ENCODE data around the gene PTH1R. TPM values are rescaled to one million over a fixed set of nuclear protein-coding genes. Genes with fewer than 3 reads are reported as not detected.
A peak's percentile ranks its signal among the peaks of the same experiment; 100 is the strongest.

The PTH1R gene
- polyA plus RNA-seq, 4 donors = 0.67 to 45.8 (median 3.5) TPM

GRCh38 chr3:46887980-46888494, 10.5 kb downstream of the PTH1R start:
- H3K27me3 ChIP-seq (ENCODE audit: control insufficient read depth in 3 of 3, insufficient read depth in 3 of 3, low read length in 3 of 3) = peaks cover 3 to 51% (median 7%) of the 10 kb centered on the region in 3 donors
- no peak overlapping the region for H3K4me3 ChIP-seq (ENCODE audit: low read depth in 1 of 3, low read length in 3 of 3)
- no peaks in the 10 kb centered on the region for H3K9me3 ChIP-seq (ENCODE audit: control insufficient read depth in 2 of 2, insufficient read depth in 1 of 2, low read depth in 1 of 2, low read length in 1 of 2)
- 72 to 78% (median 73%) methylated on average over 7 of the region's 7 CpGs for WGBS, 3 donors
- FAIRE-seq (no peak), DNase-seq (no peak)
- peaks cover 0 to 25% (median 0%) of the 10 kb centered on the region in 3 donors for H3K4me1 ChIP-seq (ENCODE audit: control insufficient read depth in 3 of 3, insufficient read depth in 2 of 3, low read depth in 1 of 3, low read length in 2 of 3)
- H3K27ac ChIP-seq (ENCODE audit: low read depth in 1 of 3, low read length in 2 of 3) = no peak overlapping the region
- H3K36me3 ChIP-seq (ENCODE audit: control insufficient read depth in 3 of 3, insufficient read depth in 2 of 3, low read depth in 1 of 3, low read length in 3 of 3) = peaks cover 0 to 5% (median 0%) of the 10 kb centered on the region in 3 donors

- DNase-seq (no peak), FAIRE-seq (no peak)
- Histone ChIP-seq H3K9me3 (ENCODE audit: control insufficient read depth in 2 of 2, insufficient read depth in 1 of 2, low read depth in 1 of 2, low read length in 1 of 2) (no peaks in the 10 kb centered on the region), H3K4me1 (ENCODE audit: control insufficient read depth in 3 of 3, insufficient read depth in 2 of 3, low read depth in 1 of 3, low read length in 2 of 3) (peaks cover 0 to 23% (median 0%) of the 10 kb centered on the region in 3 donors), H3K27me3 (ENCODE audit: control insufficient read depth in 3 of 3, insufficient read depth in 3 of 3, low read length in 3 of 3) (peaks cover 0 to 54% (median 6%) of the 10 kb centered on the region in 3 donors), H3K4me3 (ENCODE audit: low read depth in 1 of 3, low read length in 3 of 3) (no peak overlapping the region), H3K27ac (ENCODE audit: low read depth in 1 of 3, low read length in 2 of 3) (no peak overlapping the region), H3K36me3 (ENCODE audit: control insufficient read depth in 3 of 3, insufficient read depth in 2 of 3, low read depth in 1 of 3, low read length in 3 of 3) (peaks cover 0 to 5% (median 0%) of the 10 kb centered on the region in 3 donors)
- WGBS, 3 donors = 77 to 89% (median 89%) methylated on average over 13 of the region's 13 CpGs
Observed at GRCh38 chr3:46888705-46889104, 11.2 kb downstream of the PTH1R start.

- no peaks in the 10 kb centered on the region for H3K9me3 ChIP-seq (ENCODE audit: control insufficient read depth in 2 of 2, insufficient read depth in 1 of 2, low read depth in 1 of 2, low read length in 1 of 2)
- DNase-seq (peak in 1 of 2 donors; percentile 33), FAIRE-seq (no peak)
- H3K27ac ChIP-seq (ENCODE audit: low read depth in 1 of 3, low read length in 2 of 3) = no peak overlapping the region
- no peak overlapping the region for H3K4me3 ChIP-seq (ENCODE audit: low read depth in 1 of 3, low read length in 3 of 3)
- H3K4me1 ChIP-seq (ENCODE audit: control insufficient read depth in 3 of 3, insufficient read depth in 2 of 3, low read depth in 1 of 3, low read length in 2 of 3) = peaks cover 0 to 20% (median 0%) of the 10 kb centered on the region in 3 donors
- H3K27me3 ChIP-seq (ENCODE audit: control insufficient read depth in 3 of 3, insufficient read depth in 3 of 3, low read length in 3 of 3) = peaks cover 0 to 49% (median 3%) of the 10 kb centered on the region in 3 donors
- WGBS, 3 donors = 41 to 62% (median 60%) methylated on average over 6 of the region's 6 CpGs
- peaks cover 0 to 5% (median 0%) of the 10 kb centered on the region in 3 donors for H3K36me3 ChIP-seq (ENCODE audit: control insufficient read depth in 3 of 3, insufficient read depth in 2 of 3, low read depth in 1 of 3, low read length in 3 of 3)
Observed at GRCh38 chr3:46889381-46890110, 12.0 kb downstream of the PTH1R start.

- no peak for FAIRE-seq
- Histone ChIP-seq H3K4me1 (ENCODE audit: control insufficient read depth in 3 of 3, insufficient read depth in 2 of 3, low read depth in 1 of 3, low read length in 2 of 3) (peaks cover 0 to 20% (median 0%) of the 10 kb centered on the region in 3 donors), H3K4me3 (ENCODE audit: low read depth in 1 of 3, low read length in 3 of 3) (no peak overlapping the region), H3K27ac (ENCODE audit: low read depth in 1 of 3, low read length in 2 of 3) (no peak overlapping the region), H3K27me3 (ENCODE audit: control insufficient read depth in 3 of 3, insufficient read depth in 3 of 3, low read length in 3 of 3) (peaks cover 0 to 44% (median 3%) of the 10 kb centered on the region in 3 donors), H3K36me3 (ENCODE audit: control insufficient read depth in 3 of 3, insufficient read depth in 2 of 3, low read depth in 1 of 3, low read length in 3 of 3) (no peaks in the 10 kb centered on the region), H3K9me3 (ENCODE audit: control insufficient read depth in 2 of 2, insufficient read depth in 1 of 2, low read depth in 1 of 2, low read length in 1 of 2) (no peaks in the 10 kb centered on the region)
- no peak for DNase-seq
- WGBS, 3 donors = 88 to 92% (median 90%) methylated on average over 1 of the region's 1 CpG
Observed at GRCh38 chr3:46890132-46890531, 12.6 kb downstream of the PTH1R start.

- DNase-seq (no peak), FAIRE-seq (no peak)
- peaks cover 0 to 20% (median 0%) of the 10 kb centered on the region in 3 donors for H3K4me1 ChIP-seq (ENCODE audit: control insufficient read depth in 3 of 3, insufficient read depth in 2 of 3, low read depth in 1 of 3, low read length in 2 of 3)
- no peaks in the 10 kb centered on the region for H3K9me3 ChIP-seq (ENCODE audit: control insufficient read depth in 2 of 2, insufficient read depth in 1 of 2, low read depth in 1 of 2, low read length in 1 of 2)
- no peaks in the 10 kb centered on the region for H3K36me3 ChIP-seq (ENCODE audit: control insufficient read depth in 3 of 3, insufficient read depth in 2 of 3, low read depth in 1 of 3, low read length in 3 of 3)
- H3K27ac ChIP-seq (ENCODE audit: low read depth in 1 of 3, low read length in 2 of 3) = no peak overlapping the region
- peaks cover 0 to 44% (median 3%) of the 10 kb centered on the region in 3 donors for H3K27me3 ChIP-seq (ENCODE audit: control insufficient read depth in 3 of 3, insufficient read depth in 3 of 3, low read length in 3 of 3)
- WGBS, 3 donors = 76 to 90% (median 80%) methylated on average over 3 of the region's 3 CpGs
- no peak overlapping the region for H3K4me3 ChIP-seq (ENCODE audit: low read depth in 1 of 3, low read length in 3 of 3)
Observed at GRCh38 chr3:46891132-46891531, 13.6 kb downstream of the PTH1R start.

- DNase-seq = peak; percentile 38 to 75
- Histone ChIP-seq H3K4me3 (ENCODE audit: low read depth in 1 of 3, low read length in 3 of 3) (peak overlapping the region in 2 of 3 donors; percentile 9 to 31), H3K9me3 (ENCODE audit: control insufficient read depth in 2 of 2, insufficient read depth in 1 of 2, low read depth in 1 of 2, low read length in 1 of 2) (no peaks in the 10 kb centered on the region), H3K27me3 (ENCODE audit: control insufficient read depth in 3 of 3, insufficient read depth in 3 of 3, low read length in 3 of 3) (peaks cover 0 to 44% (median 3%) of the 10 kb centered on the region in 3 donors), H3K27ac (ENCODE audit: low read depth in 1 of 3, low read length in 2 of 3) (no peak overlapping the region), H3K36me3 (ENCODE audit: control insufficient read depth in 3 of 3, insufficient read depth in 2 of 3, low read depth in 1 of 3, low read length in 3 of 3) (no peaks in the 10 kb centered on the region), H3K4me1 (ENCODE audit: control insufficient read depth in 3 of 3, insufficient read depth in 2 of 3, low read depth in 1 of 3, low read length in 2 of 3) (peaks cover 0 to 20% (median 0%) of the 10 kb centered on the region in 3 donors)
- WGBS, 3 donors = 4 to 7% (median 5%) methylated on average over 57 to 58 of the region's 58 CpGs
- FAIRE-seq = no peak
Observed at GRCh38 chr3:46892285-46893145, 15.0 kb downstream of the PTH1R start.

- 54 to 72% (median 58%) methylated on average over 6 of the region's 6 CpGs for WGBS, 3 donors
- Histone ChIP-seq H3K4me3 (ENCODE audit: low read depth in 1 of 3, low read length in 3 of 3) (no peak overlapping the region), H3K9me3 (ENCODE audit: control insufficient read depth in 2 of 2, insufficient read depth in 1 of 2, low read depth in 1 of 2, low read length in 1 of 2) (no peaks in the 10 kb centered on the region), H3K36me3 (ENCODE audit: control insufficient read depth in 3 of 3, insufficient read depth in 2 of 3, low read depth in 1 of 3, low read length in 3 of 3) (no peaks in the 10 kb centered on the region), H3K27me3 (ENCODE audit: control insufficient read depth in 3 of 3, insufficient read depth in 3 of 3, low read length in 3 of 3) (peaks cover under 1 to 51% (median 3%) of the 10 kb centered on the region in 3 donors), H3K27ac (ENCODE audit: low read depth in 1 of 3, low read length in 2 of 3) (no peak overlapping the region), H3K4me1 (ENCODE audit: control insufficient read depth in 3 of 3, insufficient read depth in 2 of 3, low read depth in 1 of 3, low read length in 2 of 3) (peaks cover 0 to 20% (median 0%) of the 10 kb centered on the region in 3 donors)
- DNase-seq (no peak), FAIRE-seq (no peak)
Observed at GRCh38 chr3:46893146-46893748, 15.7 kb downstream of the PTH1R start.

GRCh38 chr3:46893763-46894162, 16.2 kb downstream of the PTH1R start:
- no peaks in the 10 kb centered on the region for H3K36me3 ChIP-seq (ENCODE audit: control insufficient read depth in 3 of 3, insufficient read depth in 2 of 3, low read depth in 1 of 3, low read length in 3 of 3)
- FAIRE-seq (no peak), DNase-seq (no peak)
- H3K27ac ChIP-seq (ENCODE audit: low read depth in 1 of 3, low read length in 2 of 3) = no peak overlapping the region
- peaks cover 3 to 54% (median 4%) of the 10 kb centered on the region in 3 donors for H3K27me3 ChIP-seq (ENCODE audit: control insufficient read depth in 3 of 3, insufficient read depth in 3 of 3, low read length in 3 of 3)
- peaks cover 0 to 20% (median 0%) of the 10 kb centered on the region in 3 donors for H3K4me1 ChIP-seq (ENCODE audit: control insufficient read depth in 3 of 3, insufficient read depth in 2 of 3, low read depth in 1 of 3, low read length in 2 of 3)
- H3K4me3 ChIP-seq (ENCODE audit: low read depth in 1 of 3, low read length in 3 of 3) = no peak overlapping the region
- no peaks in the 10 kb centered on the region for H3K9me3 ChIP-seq (ENCODE audit: control insufficient read depth in 2 of 2, insufficient read depth in 1 of 2, low read depth in 1 of 2, low read length in 1 of 2)
- 26 to 62% (median 44%) methylated on average over 9 of the region's 9 CpGs for WGBS, 3 donors

Data from small intestine (tissue), 7 donors.